Measurements from ENCODE around the gene ZNF296. TPM values are rescaled to one million over a fixed set of nuclear protein-coding genes. Genes with fewer than 3 reads are reported as not detected.

ZNF296 gene
- total and polyA plus RNA-seq, 2 of the 13 experiments (the other 11 are each of a cell fraction or from before 2014, with no cell fraction given), result 0.26 to 0.62 TPM

- TF ChIP-seq NR2C2 (CRISPR knock-in tag; IDR thresholded peaks at IDR 0.05; ENCODE audit: borderline replicate concordance), result peak; percentile 84
- TF ChIP-seq ZSCAN12 (CRISPR knock-in tag; IDR thresholded peaks at IDR 0.05), result no peak
- no peak for TF ChIP-seq ZNF513 (CRISPR knock-in tag; conservative IDR thresholded peaks at IDR 0.05)
- peak; percentile 81 for TF ChIP-seq RAD21 (CRISPR knock-in tag; IDR thresholded peaks at IDR 0.05)
- TF ChIP-seq AGO1 (IDR thresholded peaks at IDR 0.05; ENCODE audit: low read depth, low read length, poor library complexity, severe bottlenecking), result no peak
- peak; percentile 24; the same call in 1 of the 2 replicates for TF ChIP-seq ZNF746 (CRISPR knock-in tag; IDR thresholded peaks at IDR 0.05)
- TF ChIP-seq ZNF782 (CRISPR knock-in tag; IDR thresholded peaks at IDR 0.05; ENCODE audit: borderline replicate concordance), result no peak
- peak; percentile 85 for TF ChIP-seq HOXA5 (CRISPR knock-in tag; IDR thresholded peaks at IDR 0.05)
- TF ChIP-seq TAF15 (IDR thresholded peaks at IDR 0.05; ENCODE audit: low read depth, low read length, poor library complexity, severe bottlenecking), result peak; percentile 98
- TF ChIP-seq PAF1 (CRISPR knock-in tag; IDR thresholded peaks at IDR 0.05), result no peak
- TF ChIP-seq MIER2 (CRISPR knock-in tag; IDR thresholded peaks at IDR 0.05), result no peak
- no peak for TF ChIP-seq NCOA1 (CRISPR knock-in tag; IDR thresholded peaks at IDR 0.05)
- no peak for TF ChIP-seq PAWR (CRISPR knock-in tag; IDR thresholded peaks at IDR 0.05; ENCODE audit: borderline replicate concordance)
- TF ChIP-seq TSC22D2 (CRISPR knock-in tag; IDR thresholded peaks at IDR 0.05; ENCODE audit: borderline replicate concordance), result peak; percentile 90
- peak; percentile 19 for TF ChIP-seq SMAD3 (CRISPR knock-in tag; IDR thresholded peaks at IDR 0.05)
- TF ChIP-seq SALL1 (CRISPR knock-in tag; IDR thresholded peaks at IDR 0.05), result peak; percentile 87
- peak; percentile 66 for TF ChIP-seq PAXIP1 (CRISPR knock-in tag; conservative IDR thresholded peaks at IDR 0.05)
- TF ChIP-seq NR2F6 (IDR thresholded peaks at IDR 0.05), result no peak
- TF ChIP-seq NR2F6 (CRISPR knock-in tag; IDR thresholded peaks at IDR 0.05), result no peak
- TF ChIP-seq ZHX1 (CRISPR knock-in tag; IDR thresholded peaks at IDR 0.05; ENCODE audit: low read depth), result peak; percentile 97
- TF ChIP-seq SP2 (CRISPR knock-in tag; IDR thresholded peaks at IDR 0.05), result peak; percentile 60
Observed at GRCh38 chr19:45079063-45079910, 3.0 kb upstream of the ZNF296 start, which contains the start of gene GEMIN7 (continued).
